ENCODE data around the gene PLCG2.

Gene PLCG2

DNA sequence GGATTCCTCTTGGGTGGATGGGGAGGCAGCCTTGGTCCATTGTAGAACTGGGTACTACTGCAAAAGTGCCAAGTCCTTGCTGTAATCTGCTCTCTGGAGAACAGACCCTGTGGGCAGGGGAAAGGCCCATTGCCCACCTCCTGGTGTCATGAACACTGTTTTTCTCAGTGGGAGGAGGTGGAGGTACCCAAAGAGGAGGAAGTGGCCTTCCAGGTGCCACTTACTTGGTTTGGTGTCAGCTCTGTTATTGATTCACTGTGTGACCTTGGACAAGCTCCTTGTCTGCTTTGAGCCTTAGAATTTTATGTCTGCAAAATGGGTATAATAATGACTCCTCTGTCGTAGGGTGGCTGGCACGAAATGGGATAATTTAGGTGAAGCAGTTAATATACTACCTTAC is 55.8 kb downstream of the PLCG2 start:
- TF ChIP-seq ZFX (IDR thresholded peaks at IDR 0.05; ENCODE audit: borderline replicate concordance) (no peak), CTCF (IDR thresholded peaks at IDR 0.05) (no peak)
- no peak overlapping the region for H3K27ac ChIP-seq

DNA sequence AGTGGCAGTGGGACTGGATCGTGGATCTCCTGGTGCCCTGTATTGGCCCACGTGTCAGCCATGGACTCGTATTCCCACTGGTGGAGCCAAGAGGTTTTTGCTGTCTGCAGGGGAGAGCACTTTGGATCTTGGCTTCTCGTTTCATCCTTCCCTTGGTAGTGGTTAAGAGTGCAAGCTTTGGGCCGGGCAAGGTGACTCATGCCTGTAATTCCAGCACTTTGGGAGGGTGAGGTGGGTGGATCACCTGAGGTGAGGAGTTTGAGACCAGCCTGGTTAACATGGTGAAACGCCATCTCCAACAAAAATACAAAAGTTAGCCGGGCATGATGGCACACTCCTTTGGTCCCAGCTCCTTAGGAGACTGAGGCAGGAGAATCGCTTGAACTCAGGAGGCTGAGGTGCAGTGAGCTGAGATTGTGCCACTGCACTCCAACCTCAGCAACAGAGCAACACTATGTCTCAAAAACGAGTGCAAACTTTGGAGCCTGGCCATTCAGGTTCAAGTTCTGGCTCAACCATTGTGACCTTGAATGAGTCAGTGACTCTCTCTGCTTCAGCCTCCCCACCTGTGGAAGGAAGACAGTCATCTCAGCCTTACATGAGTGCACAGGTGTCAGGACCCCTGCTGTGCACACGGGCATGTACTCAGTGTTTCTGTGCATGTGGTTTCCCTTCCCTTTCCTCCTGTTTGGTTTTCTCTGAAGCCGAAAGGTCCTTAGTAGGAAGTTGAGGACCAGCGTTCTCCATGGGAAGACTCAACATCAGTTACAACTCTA is 57.4 kb downstream of the PLCG2 start:
- TF ChIP-seq CTCF (IDR thresholded peaks at IDR 0.05) (no peak), ZFX (IDR thresholded peaks at IDR 0.05; ENCODE audit: borderline replicate concordance) (no peak)
- no peak overlapping the region for H3K27ac ChIP-seq

- H3K27ac ChIP-seq, result no peak overlapping the region
Observed at GRCh38 chr16:81837312-81837751, 58.2 kb downstream of the PLCG2 start.

DNA sequence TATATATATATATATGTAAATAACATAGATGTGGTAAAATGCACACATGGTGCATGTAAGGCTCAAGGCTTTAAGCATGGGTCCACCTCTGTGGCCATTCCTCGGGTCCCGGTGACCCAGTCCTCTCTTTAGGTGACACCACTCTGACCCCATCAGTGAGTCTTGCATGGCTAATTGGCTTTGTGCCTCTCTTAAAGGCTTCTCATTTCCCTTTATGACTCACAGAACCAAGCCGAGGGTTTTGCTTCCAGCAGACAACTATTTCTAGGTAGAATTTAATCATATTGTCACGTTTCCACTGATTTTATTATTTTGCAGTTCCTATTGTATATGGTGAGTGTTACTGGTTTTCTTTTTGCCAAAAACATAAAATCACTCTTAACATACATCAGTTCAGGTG is 59.7 kb downstream of the PLCG2 start:
- H3K27ac ChIP-seq, result no peak overlapping the region
- TF ChIP-seq ZFX (IDR thresholded peaks at IDR 0.05; ENCODE audit: borderline replicate concordance) (no peak), CTCF (IDR thresholded peaks at IDR 0.05) (no peak)

More at GRCh38 chr16:81837312-81837751, 58.2 kb downstream of the PLCG2 start:
- TF ChIP-seq ZFX (IDR thresholded peaks at IDR 0.05; ENCODE audit: borderline replicate concordance), result no peak
- no peak for TF ChIP-seq CTCF (IDR thresholded peaks at IDR 0.05)

DNA sequence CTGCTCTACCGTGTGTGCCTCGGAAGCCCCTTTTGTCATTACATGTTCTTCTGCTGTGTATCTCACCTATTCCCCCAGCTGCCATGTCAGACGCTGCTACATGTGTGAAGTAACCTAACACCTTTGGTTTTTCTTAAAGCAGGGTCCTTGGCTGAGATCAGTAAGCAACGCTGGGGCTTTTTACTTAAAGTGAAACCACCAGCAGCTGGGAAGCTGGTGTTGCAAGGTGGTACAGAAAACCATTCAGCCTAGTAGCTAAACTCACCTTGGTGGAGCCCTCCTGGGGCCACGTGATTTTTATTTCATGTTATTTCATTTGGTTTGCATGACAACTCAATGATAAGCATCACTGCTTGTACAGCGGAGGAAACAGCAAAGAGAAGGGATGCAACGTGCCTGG is 62.6 kb downstream of the PLCG2 start:
- H3K27ac ChIP-seq, result no peak overlapping the region
- TF ChIP-seq ZFX (IDR thresholded peaks at IDR 0.05; ENCODE audit: borderline replicate concordance), result no peak

DNA sequence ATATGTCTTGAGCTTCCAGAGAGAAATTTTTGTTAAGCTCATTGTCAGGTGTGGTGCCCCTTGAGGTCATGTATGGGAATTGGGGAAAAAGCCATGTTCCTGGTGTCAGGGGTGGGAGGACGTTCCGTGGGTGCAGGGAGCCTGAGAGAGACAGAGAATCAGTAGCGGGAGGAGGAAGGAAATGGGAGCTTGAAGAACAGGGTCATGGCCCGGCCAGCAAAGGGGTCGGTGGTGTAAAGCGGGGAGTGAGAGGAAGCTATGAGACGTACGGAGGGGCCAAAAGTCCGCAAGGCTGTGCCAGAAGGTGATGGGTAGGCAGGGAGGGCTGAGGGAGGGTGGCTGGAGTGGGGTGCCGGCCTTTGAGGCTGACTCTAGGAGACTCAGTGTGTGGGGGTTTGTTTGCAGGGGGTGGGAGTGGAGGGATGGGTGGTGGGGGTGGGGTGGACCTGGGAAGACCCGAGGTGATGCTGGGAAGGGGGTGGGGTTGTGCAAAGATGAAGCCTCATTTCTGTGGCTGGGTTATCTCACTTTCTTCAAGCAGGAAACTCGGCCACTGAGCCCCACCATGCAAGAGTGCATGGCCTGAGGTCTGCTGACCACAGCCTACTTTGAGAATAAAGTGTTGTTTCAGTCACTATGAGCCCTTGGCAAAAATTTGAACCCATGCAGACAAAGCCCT is 63.6 kb downstream of the PLCG2 start:
- TF ChIP-seq CTCF (IDR thresholded peaks at IDR 0.05) (no peak), ZFX (IDR thresholded peaks at IDR 0.05; ENCODE audit: borderline replicate concordance) (no peak)
- no peak overlapping the region for H3K27ac ChIP-seq

DNA sequence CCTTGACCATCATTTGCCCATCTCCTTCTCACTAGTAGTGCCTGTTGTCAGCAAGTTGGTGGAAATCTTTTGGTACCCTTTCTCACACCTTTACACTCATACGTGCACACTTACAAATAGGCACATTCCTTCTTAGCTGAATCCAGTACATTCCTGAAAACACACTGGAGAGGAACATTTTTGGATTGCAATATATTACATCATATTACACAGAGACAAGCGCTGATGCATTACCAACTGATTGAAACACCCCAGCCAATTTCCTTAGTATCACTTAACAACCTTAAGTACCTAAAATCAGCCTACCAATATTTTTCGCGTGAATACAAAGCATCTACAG is 64.1 kb downstream of the PLCG2 start:
- TF ChIP-seq ZFX (IDR thresholded peaks at IDR 0.05; ENCODE audit: borderline replicate concordance) (no peak), CTCF (IDR thresholded peaks at IDR 0.05) (no peak)
- no peak overlapping the region for H3K27ac ChIP-seq
